Activated CD8-positive, alpha-beta memory T cell treated with anti-CD3 and anti-CD28 coated beads, Interleukin-2, amount 10 ng/mL, durations not matched to agents 7 days and 5 days (primary cell): ENCODE measurements around the gene PRPF6. TPM values are rescaled to one million over a fixed set of nuclear protein-coding genes. Genes with fewer than 3 reads are reported as not detected.
"Not testable (repeated sequence)": the region's sequence is repeated elsewhere in the genome, so short reads cannot be mapped to it uniquely, and the experiment has no call there.

Source experiments
- ATAC-seq: fragments of 150-1000 bp; cut with Tn5 transposase; one replicate; pipeline ENCODE4 v1.10.0; 2021; ENCODE audit warnings: moderate library complexity
- CTCF ChIA-PET: fragments of 350-600 bp; sonication (Branson Sonifier 250); formaldehyde crosslinking; loops from one replicate; lab custom pipeline; 2021; ENCODE audit warnings: antibody characterized with exemption; lab: Charles Lee
- DNase-seq: peaks from one replicate; pipeline ENCODE4 v3.0.0-alpha.2; 2020
- H3K27ac Mint-ChIP-seq: one replicate; pipeline ENCODE4 v1.8.0; 2021; ENCODE audit warnings: mild to moderate bottlenecking, mixed read lengths
- H3K27me3 Mint-ChIP-seq: one replicate; pipeline ENCODE4 v1.8.0; 2021; ENCODE audit warnings: mixed read lengths
- H3K36me3 Mint-ChIP-seq: one replicate; pipeline ENCODE4 v1.8.0; 2021; ENCODE audit warnings: mild to moderate bottlenecking, mixed read lengths
- H3K4me1 Mint-ChIP-seq: one replicate; pipeline ENCODE4 v1.8.0; 2021; ENCODE audit warnings: mixed read lengths
- H3K4me3 Mint-ChIP-seq: one replicate; pipeline ENCODE4 v1.8.0; 2021; ENCODE audit warnings: mild to moderate bottlenecking, moderate library complexity, mixed read lengths
- H3K9me3 Mint-ChIP-seq: one replicate; pipeline ENCODE4 v1.8.0; 2022; ENCODE audit warnings: low read depth, mixed read lengths
- total RNA-seq, 2 experiments: library from RNA; stranded (reverse); gene quantifications; one replicate each; pipeline ENCODE4 v1.2.3, GENCODE V29; 2021

PRPF6 gene
- total RNA-seq, 2 experiments from 2014 or later, result 77.5 to 80.6 TPM

DNA sequence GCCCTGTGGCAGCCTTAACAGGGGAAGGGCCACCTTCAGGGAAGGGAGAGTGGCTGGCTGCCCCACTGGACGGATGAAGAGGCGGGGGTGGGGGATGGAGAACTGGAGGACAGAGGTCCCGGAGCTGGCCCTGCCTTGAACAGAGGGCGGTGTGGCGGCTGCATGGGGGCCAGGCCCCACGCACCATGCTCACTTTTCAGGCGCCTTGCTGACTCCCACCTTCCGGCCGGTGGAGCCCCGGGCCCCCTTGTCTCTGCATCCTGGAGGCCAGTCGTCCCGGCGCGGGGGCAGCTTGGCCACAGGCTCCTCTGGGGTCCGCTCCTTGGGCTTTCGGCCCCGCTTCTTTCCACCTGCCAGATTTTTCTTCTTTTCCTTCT is 21.2 kb upstream of the PRPF6 start:
- H3K9me3 Mint-ChIP-seq, result no peaks in the 10 kb centered on the region
- CTCF ChIA-PET, result no interaction called here
- no peak overlapping the region for H3K4me3 Mint-ChIP-seq
- H3K27me3 Mint-ChIP-seq, result no peaks in the 10 kb centered on the region
- no peak overlapping the region for H3K27ac Mint-ChIP-seq
- peaks cover 4% of the 10 kb centered on the region for H3K36me3 Mint-ChIP-seq
- DNase-seq, result no peak
- H3K4me1 Mint-ChIP-seq, result peaks cover 16% of the 10 kb centered on the region
- ATAC-seq, result no peak

DNA sequence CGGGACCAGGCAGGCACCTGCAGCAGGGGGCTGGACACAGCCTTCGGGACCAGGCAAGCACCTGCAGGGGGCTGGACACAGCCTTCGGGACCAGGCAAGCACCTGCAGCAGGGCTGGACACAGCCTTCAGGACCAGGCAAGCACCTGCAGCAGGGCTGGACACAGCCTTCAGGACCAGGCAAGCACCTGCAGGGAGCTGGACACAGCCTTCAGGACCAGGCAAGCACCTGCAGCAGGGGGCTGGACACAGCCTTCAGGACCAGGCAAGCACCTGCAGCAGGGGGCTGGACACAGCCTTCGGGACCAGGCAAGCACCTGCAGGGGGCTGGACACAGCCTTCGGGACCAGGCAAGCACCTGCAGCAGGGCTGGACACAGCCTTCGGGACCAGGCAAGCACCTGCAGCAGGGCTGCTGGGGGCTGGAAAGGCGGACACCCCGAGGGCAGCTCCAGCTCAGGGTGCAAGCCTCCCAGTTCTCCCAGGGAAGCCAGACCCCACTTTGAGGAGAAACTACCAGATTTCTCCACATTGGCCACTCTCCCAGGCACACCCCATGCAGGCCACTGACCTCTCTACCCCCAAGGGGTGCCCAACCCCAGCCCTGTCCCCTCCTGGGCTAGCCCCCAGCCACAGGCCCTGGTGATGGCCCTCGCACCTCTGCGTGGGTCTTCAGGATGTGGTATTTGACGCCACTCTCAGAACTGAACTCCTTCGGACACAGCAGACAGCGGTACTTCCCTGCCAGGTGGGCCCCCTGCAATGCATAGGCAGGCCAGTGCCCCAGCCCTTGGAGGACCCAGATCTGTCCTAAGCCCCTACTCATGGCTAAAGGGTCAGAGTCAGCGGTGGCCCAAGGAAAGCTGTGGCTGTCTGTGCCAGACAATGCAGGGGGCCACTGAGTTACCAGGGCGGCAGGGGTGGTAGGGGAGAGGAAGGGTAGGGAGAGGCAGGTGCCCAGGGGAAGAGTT is 20.0 kb upstream of the PRPF6 start:
- H3K27ac Mint-ChIP-seq, ATAC-seq, H3K36me3 Mint-ChIP-seq, DNase-seq, H3K9me3 Mint-ChIP-seq, H3K27me3 Mint-ChIP-seq, H3K4me3 Mint-ChIP-seq: not testable (repeated sequence)
- CTCF ChIA-PET, result interaction anchor here (1.4 kb wide), 1 partner anchor 13 kb away, joined by 3 read pairs; no protein-coding TSS in a partner anchor
- peaks cover 11% of the 10 kb centered on the region for H3K4me1 Mint-ChIP-seq

DNA sequence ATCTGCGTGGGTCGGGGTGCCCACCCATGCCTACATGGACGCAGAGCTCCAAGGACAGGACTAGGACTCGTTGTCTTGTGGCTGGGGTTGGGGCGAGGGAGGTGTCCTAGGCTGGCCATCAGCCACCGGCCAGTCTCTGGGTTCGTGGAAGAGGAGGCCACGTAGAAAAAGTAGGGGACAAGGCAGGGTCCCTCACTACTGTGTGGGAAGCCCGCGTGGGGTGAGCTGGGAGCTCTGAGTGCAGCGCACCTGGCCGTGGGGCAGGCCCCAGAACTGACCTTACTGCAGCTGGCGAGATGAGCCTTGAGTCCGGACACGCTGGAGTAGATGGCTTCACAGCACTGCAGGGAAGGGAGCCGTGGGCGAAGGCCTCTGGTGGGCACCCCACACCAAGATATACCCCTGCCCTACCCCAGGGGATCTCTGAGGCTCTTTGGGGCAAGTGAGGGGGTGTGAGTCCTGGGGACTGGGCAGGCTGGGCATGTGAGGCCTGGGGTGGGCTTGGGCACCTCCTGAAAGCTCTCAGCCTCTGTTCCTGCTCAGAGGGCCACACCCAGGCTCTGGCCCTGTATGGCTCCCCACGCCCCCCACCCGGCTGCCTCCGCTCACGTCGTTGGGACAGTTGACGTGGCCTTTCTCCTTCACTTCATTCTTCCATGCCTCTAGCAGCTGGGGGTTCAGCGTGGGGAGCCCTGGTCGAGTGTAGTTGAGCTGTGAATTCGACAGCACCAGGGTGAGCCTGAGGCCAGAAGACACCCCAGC is 19.1 kb upstream of the PRPF6 start:
- no peak for ATAC-seq
- Mint-ChIP-seq H3K36me3 (peaks cover 12% of the 10 kb centered on the region), H3K4me1 (peaks cover 10% of the 10 kb centered on the region), H3K27ac (no peak overlapping the region), H3K4me3 (no peak overlapping the region), H3K27me3 (no peaks in the 10 kb centered on the region), H3K9me3 (peaks cover 2% of the 10 kb centered on the region)
- DNase-seq, result no peak
- CTCF ChIA-PET, result interaction anchor here (0.7 to 1.4 kb wide), 2 partner anchors 10 to 12 kb away, joined by 3 read pairs; no protein-coding TSS in a partner anchor

DNA sequence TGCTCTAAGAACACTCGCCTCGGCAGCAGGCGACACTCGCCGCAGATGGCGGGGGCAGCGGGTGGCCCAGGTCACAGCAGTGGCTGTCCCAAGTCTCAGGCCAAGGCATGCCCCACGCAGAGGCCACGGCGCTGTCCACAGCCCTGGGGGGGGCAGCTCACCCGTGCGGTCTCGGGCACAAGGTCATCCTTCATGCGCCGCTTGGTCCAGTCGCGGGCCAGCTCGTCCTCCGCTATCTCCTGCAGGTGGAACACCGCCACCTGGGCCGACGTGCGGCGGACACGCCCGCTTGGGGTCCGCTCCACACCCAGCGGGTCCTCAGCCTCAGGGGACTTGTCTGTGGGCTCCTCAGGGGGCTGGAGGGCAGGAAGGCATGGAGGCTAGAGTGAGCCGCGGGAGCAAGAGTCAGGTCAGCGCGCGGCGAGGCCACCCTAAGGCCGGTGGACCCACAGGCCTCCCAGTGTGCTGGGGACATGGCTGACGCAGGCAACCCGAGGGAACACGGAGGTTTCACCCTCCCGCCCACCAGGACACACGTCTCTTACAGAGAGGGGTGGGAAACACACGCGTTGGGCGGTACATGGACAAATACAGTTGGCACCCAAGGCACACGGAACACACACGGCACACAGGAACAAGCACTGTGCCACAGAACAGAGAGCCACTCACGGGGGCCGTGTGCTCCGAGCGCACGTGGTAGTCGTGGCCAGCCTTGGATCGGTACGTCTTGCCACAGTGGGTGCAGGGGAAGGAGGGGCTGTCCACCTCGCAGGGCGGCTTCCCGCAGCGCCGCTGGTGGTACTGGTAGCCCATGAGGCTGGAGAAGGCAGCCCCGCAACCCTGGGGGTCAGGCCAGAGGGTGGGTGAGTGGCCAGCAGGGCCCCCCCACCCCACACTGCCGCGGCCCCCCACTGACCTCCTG is 18.2 kb upstream of the PRPF6 start:
- Mint-ChIP-seq H3K4me1 (peaks cover 3% of the 10 kb centered on the region), H3K36me3 (peaks cover 15% of the 10 kb centered on the region), H3K27me3 (no peaks in the 10 kb centered on the region), H3K9me3 (peaks cover 2% of the 10 kb centered on the region), H3K4me3 (no peak overlapping the region), H3K27ac (no peak overlapping the region)
- ATAC-seq, result no peak
- CTCF ChIA-PET, result interaction anchor here (0.7 to 1.4 kb wide), 2 partner anchors 9 to 11 kb away, joined by 3 read pairs; no protein-coding TSS in a partner anchor
- DNase-seq, result no peak

DNA sequence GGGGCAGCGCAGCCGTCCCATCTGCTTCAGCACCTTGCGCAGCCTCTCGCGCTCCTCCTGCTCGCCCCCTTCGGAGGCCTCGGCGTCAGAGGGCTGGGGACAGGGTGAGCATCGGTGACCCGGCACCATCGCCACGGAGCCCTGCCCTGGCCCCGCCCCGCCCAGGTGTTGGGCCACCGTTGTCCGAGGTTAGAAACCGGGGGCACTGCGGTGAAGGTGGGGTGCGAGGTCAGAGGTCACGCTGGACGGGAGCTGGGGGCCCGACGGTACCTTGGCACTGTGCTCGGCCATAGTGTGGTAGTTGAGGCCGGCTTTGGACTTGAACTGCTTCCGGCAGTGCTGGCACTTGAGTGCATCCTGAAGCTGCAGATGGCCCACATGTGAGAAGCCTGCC is 17.6 kb upstream of the PRPF6 start:
- peaks cover 2% of the 10 kb centered on the region for H3K9me3 Mint-ChIP-seq
- no peak for DNase-seq
- CTCF ChIA-PET, result interaction anchor here (1.5 kb wide), 1 partner anchor 10 kb away, joined by 5 read pairs; no protein-coding TSS in a partner anchor
- H3K27ac Mint-ChIP-seq, result no peak overlapping the region
- H3K4me3 Mint-ChIP-seq, result no peak overlapping the region
- no peaks in the 10 kb centered on the region for H3K27me3 Mint-ChIP-seq
- H3K4me1 Mint-ChIP-seq, result peaks cover 4% of the 10 kb centered on the region
- ATAC-seq, result no peak
- peaks cover 15% of the 10 kb centered on the region for H3K36me3 Mint-ChIP-seq

DNA sequence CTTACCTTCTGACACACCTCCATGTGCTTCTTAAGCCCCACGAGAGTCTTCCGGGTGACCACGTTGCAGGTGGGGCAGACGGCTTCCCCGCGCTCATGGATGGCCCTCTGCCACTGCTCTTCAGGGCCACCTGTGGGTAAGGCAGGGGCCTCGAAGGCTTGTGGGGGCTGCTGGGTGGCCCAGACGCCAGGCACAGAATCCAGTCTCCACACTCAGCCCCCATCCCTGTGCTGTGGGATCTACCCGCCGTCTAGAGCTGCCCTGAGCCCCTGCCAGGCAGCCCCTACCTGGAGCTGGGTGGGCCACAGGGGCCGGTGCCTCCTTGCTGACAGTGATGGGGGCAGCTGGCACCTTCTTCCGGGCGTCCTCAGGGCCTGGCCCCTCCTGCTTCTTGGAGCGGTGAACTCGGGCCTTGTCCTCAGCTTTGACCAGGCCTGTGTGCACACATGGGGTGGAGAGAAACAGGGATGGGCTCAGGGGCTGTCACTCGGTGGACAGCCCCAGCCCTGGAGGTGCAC is 17.1 kb upstream of the PRPF6 start:
- Mint-ChIP-seq H3K4me3 (no peak overlapping the region), H3K9me3 (peaks cover 2% of the 10 kb centered on the region), H3K27me3 (no peaks in the 10 kb centered on the region), H3K36me3 (peaks cover 15% of the 10 kb centered on the region), H3K27ac (no peak overlapping the region), H3K4me1 (peaks cover 9% of the 10 kb centered on the region)
- CTCF ChIA-PET, result interaction anchor here (1.5 kb wide), 1 partner anchor 10 kb away, joined by 5 read pairs; no protein-coding TSS in a partner anchor
- ATAC-seq, result no peak
- no peak for DNase-seq

DNA sequence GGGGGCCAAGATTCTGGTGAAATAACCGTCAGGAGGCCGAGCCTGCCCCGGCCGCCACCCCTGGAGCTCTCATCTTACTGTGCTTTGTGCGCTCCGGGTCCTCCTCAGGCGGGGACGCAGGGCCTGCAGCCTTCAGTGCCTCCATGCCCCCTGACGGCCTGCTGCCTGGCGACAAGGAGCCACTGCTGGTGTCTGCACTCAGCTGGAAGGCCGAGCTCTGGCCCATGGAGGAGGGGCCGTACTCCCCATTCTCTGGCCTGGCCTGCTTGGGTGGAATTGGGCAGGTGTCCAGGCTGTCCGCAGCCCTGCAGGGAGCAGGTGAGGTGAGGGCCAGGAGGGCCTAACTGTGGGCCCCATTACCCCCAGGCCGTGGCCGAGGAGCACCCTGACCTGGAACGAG is 16.5 kb upstream of the PRPF6 start:
- Mint-ChIP-seq H3K27me3 (no peaks in the 10 kb centered on the region), H3K4me3 (no peak overlapping the region), H3K9me3 (peaks cover 2% of the 10 kb centered on the region), H3K4me1 (peaks cover 11% of the 10 kb centered on the region), H3K36me3 (peaks cover 15% of the 10 kb centered on the region), H3K27ac (no peak overlapping the region)
- CTCF ChIA-PET, result interaction anchor here (1.5 kb wide), 1 partner anchor 9 kb away, joined by 5 read pairs; no protein-coding TSS in a partner anchor
- DNase-seq, result no peak
- no peak for ATAC-seq

DNA sequence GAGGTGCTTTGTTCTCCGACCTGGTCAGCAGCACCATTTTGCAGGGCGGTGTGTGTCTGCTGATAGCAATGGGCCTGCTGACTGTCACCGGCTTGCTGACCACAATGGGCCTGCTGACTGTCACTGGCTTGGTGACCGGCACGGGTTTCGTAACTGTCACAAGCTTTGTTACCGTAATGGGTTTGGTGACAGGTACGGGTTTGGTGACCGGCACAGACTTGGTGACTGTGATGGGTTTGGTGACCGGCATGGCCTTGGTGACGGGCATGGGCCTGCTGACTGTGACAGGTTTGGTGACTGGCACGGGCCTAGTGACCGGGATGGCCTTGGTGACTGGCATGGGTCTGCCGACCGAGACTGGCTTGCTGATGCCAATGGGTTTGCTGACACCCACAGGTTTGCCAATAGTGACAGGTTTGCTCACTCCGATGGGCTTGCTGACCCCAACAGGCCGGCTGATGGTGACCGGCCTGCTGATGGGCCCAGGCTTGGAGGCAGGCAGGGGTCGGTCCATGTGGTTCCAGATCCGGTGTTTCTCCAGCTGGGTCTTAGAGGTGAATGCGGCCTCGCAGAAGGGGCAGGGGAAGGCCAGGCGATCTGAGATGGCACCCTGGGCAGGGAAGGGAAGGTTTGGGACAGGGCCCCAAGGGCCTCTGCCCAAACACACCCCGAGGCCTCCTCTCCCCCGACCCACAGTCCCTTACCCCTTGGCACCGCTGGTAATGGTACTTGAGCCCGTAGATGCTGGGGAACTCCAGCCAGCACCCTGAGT is 14.6 kb upstream of the PRPF6 start:
- no peak for DNase-seq
- Mint-ChIP-seq H3K36me3 (peaks cover 15% of the 10 kb centered on the region), H3K9me3 (peaks cover 2% of the 10 kb centered on the region), H3K27ac (no peak overlapping the region), H3K27me3 (peaks cover 3% of the 10 kb centered on the region), H3K4me1 (peaks cover 13% of the 10 kb centered on the region), H3K4me3 (no peak overlapping the region)
- CTCF ChIA-PET, result interaction anchor here (0.6 to 2.2 kb wide), 3 partner anchors 10 to 470 kb away, joined by 3 to 6 read pairs (median 5); partner anchors contain the start of gene UCKL1
- no peak for ATAC-seq

DNA sequence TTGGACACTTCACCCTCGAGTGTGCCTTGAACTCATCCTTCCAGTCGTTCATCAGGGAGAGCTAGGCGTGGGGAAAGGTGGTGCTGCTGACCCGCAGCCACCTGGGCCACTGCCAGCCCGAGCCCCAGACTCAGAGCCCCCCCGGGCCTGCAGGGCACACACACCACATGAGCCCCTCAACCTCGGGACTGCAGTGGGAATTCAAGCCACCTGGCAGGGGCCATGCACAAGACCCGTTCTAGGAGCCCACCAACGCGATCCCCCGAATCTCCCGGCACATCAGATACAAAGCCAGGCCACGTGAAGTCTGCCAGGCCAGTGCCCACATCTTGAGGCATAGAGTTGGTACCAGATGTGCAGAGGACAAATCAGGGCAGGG is 14.0 kb upstream of the PRPF6 start:
- H3K27me3 Mint-ChIP-seq, result peaks cover 3% of the 10 kb centered on the region
- H3K4me3 Mint-ChIP-seq, result no peak overlapping the region
- CTCF ChIA-PET, result interaction anchor here (1.5 to 2.2 kb wide), 2 partner anchors 11 kb away, joined by 3 to 6 read pairs; partner anchors contain the start of gene UCKL1
- DNase-seq (no peak), ATAC-seq (no peak)
- H3K36me3 Mint-ChIP-seq, result peaks cover 15% of the 10 kb centered on the region
- peaks cover 2% of the 10 kb centered on the region for H3K9me3 Mint-ChIP-seq
- no peak overlapping the region for H3K27ac Mint-ChIP-seq
- peaks cover 13% of the 10 kb centered on the region for H3K4me1 Mint-ChIP-seq

DNA sequence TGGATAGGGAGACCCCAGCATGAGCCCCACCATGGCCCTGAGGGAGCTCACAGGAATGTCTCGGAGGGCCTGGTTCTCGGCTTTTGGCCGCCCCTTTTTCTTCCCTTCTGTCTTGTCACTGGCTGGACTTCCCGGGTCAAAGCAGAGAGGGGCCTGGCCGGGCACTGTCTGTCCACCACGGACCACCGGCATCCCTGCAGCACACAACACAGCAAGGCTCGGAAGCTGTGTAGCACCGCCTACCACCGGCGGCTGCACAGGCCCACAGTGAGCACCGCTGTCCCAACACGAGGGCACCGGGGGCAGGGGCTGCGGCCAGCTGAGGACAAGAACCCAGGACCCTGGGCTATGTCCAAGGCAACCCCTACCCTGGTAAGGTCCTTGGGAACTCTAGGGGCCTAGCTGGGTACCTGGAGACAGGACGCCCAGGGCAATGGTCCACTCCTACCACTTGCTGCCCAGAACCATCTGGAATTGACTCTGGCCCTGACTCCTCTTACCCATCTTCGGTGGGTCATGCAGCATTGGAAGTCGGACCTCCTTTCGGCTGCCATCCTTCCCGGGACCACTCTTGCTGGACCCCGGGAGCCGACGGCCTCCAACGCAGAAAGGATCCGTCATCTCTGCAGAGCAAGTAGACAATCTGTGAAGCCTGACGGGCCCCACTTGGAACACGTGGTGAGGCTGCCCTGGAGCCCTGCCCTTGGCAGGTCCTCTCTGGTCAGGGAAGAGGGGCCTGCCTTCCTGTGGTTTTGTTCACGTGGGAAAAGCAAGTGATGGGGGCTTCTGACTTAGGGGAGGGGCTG is 13.4 kb upstream of the PRPF6 start:
- H3K4me3 Mint-ChIP-seq, result no peak overlapping the region

More for the DNA sequence above, 13.4 kb upstream of the PRPF6 start:
- no peak for DNase-seq
- H3K27ac Mint-ChIP-seq, result no peak overlapping the region
- H3K4me1 Mint-ChIP-seq, result peaks cover 13% of the 10 kb centered on the region
- peaks cover 3% of the 10 kb centered on the region for H3K27me3 Mint-ChIP-seq
- CTCF ChIA-PET, result interaction anchor here (1.5 to 2.2 kb wide), 5 partner anchors 10 to 471 kb away, joined by 3 to 9 read pairs (median 6); partner anchors contain the start of genes PRPF6, SAMD10 and UCKL1
- peaks cover 13% of the 10 kb centered on the region for H3K36me3 Mint-ChIP-seq
- H3K9me3 Mint-ChIP-seq, result peaks cover 2% of the 10 kb centered on the region
- ATAC-seq, result no peak
